Neural progenitor cell (in vitro differentiated cells): ENCODE measurements around the gene ARHGAP21.

Experiments
- CTCF ChIP-seq: fragments of 200-600 bp; sonication (generic); IDR thresholded peaks from 2 replicates; pipeline ENCODE4 v1.5.1; 2017; ENCODE audit warnings: antibody characterized with exemption, mild to moderate bottlenecking
- EZH2 ChIP-seq: fragments of 200-600 bp; sonication (generic); IDR thresholded peaks from 2 replicates; pipeline ENCODE4 v1.6.1; 2017; ENCODE audit warnings: antibody characterized with exemption, mild to moderate bottlenecking, moderate library complexity

DNA sequence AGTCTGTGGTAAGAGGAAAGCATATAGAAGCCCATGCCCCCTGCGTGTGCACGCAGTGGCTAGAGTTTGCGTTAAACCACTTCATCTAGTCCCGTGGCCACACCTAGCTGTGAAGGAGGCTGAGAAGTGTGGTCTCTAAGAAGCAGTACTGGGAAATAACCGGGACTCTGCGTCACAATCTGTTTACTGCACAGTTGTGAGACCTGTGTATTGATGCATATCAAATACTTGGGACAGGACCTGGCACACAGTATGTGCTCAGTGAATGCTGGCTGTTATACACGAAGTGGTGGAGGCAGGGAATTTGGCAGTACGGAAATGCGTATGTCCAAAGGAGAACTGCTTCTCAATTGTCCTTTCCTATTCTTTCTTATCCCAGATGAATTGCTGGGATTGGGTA, 149.5 kb downstream of the ARHGAP21 start:
- TF ChIP-seq CTCF (no peak), EZH2 (no peak)
